Femur (tissue), 1 donor: ENCODE measurements around the gene EMC6.

ENCODE experiments used
- DNase-seq: peaks from one replicate; pipeline ENCODE4 v3.0.0-alpha.2; 2017

EMC6 gene

DNA sequence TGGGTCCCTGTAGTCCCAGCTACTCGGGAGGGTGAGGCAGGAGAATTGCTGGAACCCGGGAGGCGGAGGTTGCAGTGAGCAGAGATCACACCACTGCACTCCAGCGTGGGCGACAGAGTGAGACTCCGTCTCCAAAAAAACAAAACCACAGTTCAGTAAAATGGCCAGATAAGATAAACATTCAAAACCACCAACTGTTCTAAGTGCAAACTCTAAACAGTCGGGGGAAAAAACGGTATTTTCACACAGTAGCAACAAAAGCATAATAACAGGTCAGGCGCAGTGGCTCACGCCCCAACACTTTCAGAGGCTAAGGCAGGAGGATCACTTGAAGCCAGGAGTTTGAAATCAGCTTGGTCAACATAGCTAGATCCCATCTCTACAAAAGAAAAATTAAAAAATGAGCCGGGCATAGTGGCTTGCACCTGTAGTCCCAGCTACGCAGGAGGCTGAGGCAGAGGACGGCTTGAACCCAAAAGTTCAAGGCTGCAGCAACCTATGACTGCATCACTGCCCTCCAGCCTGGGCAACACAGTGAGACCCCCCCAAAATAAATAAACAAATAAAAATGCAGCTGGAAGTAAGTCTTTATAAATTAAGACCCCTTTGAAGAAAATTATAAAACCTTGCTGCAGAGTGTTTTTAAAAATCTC is 44.3 kb downstream of the EMC6 start:
- DNase-seq: no peak

GRCh38 chr17:3715296-3715695 is 46.7 kb downstream of the EMC6 start:
- DNase-seq: no peak

GRCh38 chr17:3718201-3718600 is 49.6 kb downstream of the EMC6 start:
- DNase-seq: no peak

DNA sequence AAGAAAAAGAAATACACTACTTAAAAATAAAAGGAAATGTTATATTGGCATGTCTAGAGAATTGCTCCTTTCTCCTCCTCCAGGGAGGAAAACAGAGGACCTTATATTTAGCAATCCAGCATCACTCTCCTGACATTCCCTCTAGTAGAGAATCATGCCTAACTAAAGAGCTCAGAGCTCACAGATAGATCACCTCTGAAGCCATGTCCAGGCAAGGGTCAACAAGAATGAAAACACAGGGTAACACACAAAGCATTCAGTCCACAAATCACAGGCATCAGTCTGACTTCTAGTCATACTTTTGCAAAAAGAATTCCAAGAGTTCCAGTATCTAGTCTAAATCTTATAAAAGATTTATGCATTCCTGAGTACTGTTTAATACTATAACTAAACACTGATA is 50.7 kb downstream of the EMC6 start:
- DNase-seq: no peak
